Brain microvascular endothelial cell (primary cell): ENCODE data around the gene IMMP2L.

Source experiments
- DNase-seq: peaks from one replicate; pipeline ENCODE4 v3.0.0-alpha.2; 2020
- H3K27ac ChIP-seq: fragments of 250-450 bp; sonication (Bioruptor Pico); 2 replicates; pipeline ENCODE4 v1.5.1; 2020; ENCODE audit warnings: mild to moderate bottlenecking, moderate library complexity
- H3K27me3 ChIP-seq: fragments of 250-450 bp; sonication (Bioruptor Pico); replicated peaks from 2 replicates; pipeline ENCODE4 v1.5.1; 2020; ENCODE audit warnings: mild to moderate bottlenecking
- H3K36me3 ChIP-seq: fragments of 250-450 bp; sonication (Bioruptor Pico); replicated peaks from 2 replicates; pipeline ENCODE4 v1.5.1; 2020; ENCODE audit warnings: mild to moderate bottlenecking
- H3K4me3 ChIP-seq: 2 replicates; pipeline ENCODE4 v1.5.1; 2011; ENCODE audit warnings: low read depth, mild to moderate bottlenecking, control low read depth, low read length, moderate library complexity
- in situ Hi-C: cut with HindIII; loops from 2 replicates; pipeline ENCODE4 v1.10.0; 2017; ENCODE audit warnings: low sequenced_read_pairs, low pct_ligation_motif_present
- TF ChIP-seq, protein P1 (sequence below): IDR thresholded peaks from 2 replicates; pipeline ENCODE4 v1.5.1; 2011; ENCODE audit warnings: low read depth, mild to moderate bottlenecking, moderate library complexity, low read length, control low read depth, inconsistent platforms; ENCODE audit errors: missing control alignments

The IMMP2L gene

DNA sequence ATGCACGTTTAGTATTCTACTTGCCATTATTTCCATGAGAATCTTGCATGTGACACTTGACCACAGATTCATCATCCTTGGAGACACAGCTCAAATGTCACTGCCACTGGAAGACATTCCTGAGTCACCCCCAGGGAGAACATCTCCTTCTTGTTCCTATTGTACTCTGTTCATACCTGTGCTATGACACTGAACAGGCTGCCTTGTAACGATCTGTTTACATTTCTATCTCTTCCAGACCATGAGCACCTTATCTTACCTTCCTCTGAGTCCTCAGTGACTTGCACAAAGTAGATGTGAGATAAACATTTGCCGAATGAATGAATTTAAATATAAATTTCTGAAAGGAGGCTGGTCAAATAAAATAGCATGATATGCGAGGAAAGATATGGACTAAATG is 803.2 kb downstream of the IMMP2L start:
- in situ Hi-C loops, result no loop called here
- no peak for DNase-seq
- TF ChIP-seq, protein P1, sequence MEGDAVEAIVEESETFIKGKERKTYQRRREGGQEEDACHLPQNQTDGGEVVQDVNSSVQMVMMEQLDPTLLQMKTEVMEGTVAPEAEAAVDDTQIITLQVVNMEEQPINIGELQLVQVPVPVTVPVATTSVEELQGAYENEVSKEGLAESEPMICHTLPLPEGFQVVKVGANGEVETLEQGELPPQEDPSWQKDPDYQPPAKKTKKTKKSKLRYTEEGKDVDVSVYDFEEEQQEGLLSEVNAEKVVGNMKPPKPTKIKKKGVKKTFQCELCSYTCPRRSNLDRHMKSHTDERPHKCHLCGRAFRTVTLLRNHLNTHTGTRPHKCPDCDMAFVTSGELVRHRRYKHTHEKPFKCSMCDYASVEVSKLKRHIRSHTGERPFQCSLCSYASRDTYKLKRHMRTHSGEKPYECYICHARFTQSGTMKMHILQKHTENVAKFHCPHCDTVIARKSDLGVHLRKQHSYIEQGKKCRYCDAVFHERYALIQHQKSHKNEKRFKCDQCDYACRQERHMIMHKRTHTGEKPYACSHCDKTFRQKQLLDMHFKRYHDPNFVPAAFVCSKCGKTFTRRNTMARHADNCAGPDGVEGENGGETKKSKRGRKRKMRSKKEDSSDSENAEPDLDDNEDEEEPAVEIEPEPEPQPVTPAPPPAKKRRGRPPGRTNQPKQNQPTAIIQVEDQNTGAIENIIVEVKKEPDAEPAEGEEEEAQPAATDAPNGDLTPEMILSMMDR, result no peak

GRCh38 chr7:110754649-110755048 is 807.6 kb downstream of the IMMP2L start:
- Histone ChIP-seq H3K27ac (no peak overlapping the region), H3K4me3 (no peak overlapping the region), H3K36me3 (no peaks in the 10 kb centered on the region), H3K27me3 (no peaks in the 10 kb centered on the region)
- no peak for DNase-seq
- TF ChIP-seq, protein P1, result no peak
- in situ Hi-C loops, result no loop called here

More for the DNA sequence above, 803.2 kb downstream of the IMMP2L start:
- Histone ChIP-seq H3K36me3 (no peaks in the 10 kb centered on the region), H3K4me3 (no peak overlapping the region), H3K27ac (no peak overlapping the region), H3K27me3 (no peaks in the 10 kb centered on the region)

DNA sequence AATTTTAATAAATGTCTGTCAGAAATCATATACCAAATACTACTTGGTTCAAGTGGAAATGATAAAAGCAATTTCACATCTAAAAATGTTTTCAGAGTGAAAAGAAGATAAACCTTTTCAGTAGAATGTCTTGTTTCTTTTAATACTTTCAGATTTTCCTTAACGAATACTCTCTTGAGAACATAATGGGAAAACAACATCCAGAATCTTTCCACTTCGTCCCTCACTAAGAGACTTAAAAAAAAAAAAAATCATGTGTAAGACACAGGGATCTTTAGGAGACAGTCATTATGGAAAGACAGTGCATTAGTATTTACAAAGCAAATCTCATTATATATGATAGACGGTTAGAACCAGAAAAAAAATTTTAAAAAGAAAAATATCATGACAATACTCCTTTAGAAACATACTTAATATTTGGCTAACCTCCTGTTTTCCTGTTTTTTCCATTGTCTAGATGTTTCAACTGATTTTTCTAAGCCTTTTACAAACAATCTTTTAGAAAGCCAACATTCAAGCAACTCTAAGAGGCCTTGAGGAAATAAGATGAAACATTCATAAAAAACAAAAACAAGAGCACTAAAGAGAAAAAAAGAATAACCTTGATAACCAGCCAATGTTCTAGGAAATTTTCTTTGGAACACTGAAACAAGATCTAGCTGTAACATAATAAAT is 811.2 kb downstream of the IMMP2L start:
- H3K36me3 ChIP-seq, result no peaks in the 10 kb centered on the region
- H3K27ac ChIP-seq, result no peak overlapping the region
- TF ChIP-seq, protein P1, result no peak
- H3K4me3 ChIP-seq, result no peak overlapping the region
- DNase-seq, result no peak
- no peaks in the 10 kb centered on the region for H3K27me3 ChIP-seq
- in situ Hi-C loops, result no loop called here

DNA sequence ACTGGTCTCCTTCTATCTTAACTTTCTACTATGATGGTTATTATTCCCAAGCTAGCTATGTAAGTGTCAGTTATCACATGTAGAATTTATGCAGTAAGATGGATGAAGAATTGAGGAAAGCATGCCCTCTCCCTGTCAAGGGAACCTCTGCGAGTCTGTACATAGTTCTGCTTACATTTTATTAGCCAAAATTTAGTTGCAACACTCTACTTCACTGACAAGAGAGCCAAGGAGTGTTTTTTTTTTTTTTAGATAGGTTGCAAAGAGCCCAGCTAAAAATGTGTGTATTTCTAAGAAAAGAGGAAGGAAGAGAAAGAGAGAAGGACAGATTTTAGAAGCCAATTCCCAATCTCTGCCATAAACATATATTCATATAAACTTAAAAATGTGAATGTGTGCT is 829.1 kb downstream of the IMMP2L start:
- no peaks in the 10 kb centered on the region for H3K36me3 ChIP-seq
- in situ Hi-C loops, result no loop called here
- no peak overlapping the region for H3K27ac ChIP-seq
- no peak for DNase-seq
- TF ChIP-seq, protein P1, result no peak
- H3K4me3 ChIP-seq, result no peak overlapping the region
- H3K27me3 ChIP-seq, result no peaks in the 10 kb centered on the region

- DNase-seq, result no peak
- Histone ChIP-seq H3K36me3 (no peaks in the 10 kb centered on the region), H3K27me3 (no peaks in the 10 kb centered on the region), H3K27ac (no peak overlapping the region), H3K4me3 (no peak overlapping the region)
- in situ Hi-C loops, result no loop called here
- TF ChIP-seq, protein P1, result no peak
Observed at GRCh38 chr7:110724811-110725210, 837.5 kb downstream of the IMMP2L start.

GRCh38 chr7:110721395-110721794 is 840.9 kb downstream of the IMMP2L start:
- H3K27ac ChIP-seq, result no peak overlapping the region
- in situ Hi-C loops, result no loop called here
- no peak overlapping the region for H3K4me3 ChIP-seq
- H3K36me3 ChIP-seq, result no peaks in the 10 kb centered on the region
- TF ChIP-seq, protein P1, result no peak
- H3K27me3 ChIP-seq, result no peaks in the 10 kb centered on the region
- no peak for DNase-seq
